NCI-H1436 treated with DMSO at 0.1 percent for 48 hours (cell line): Measurements from ENCODE around the gene USB1.

Source experiments
- DNase-seq: peaks from one replicate; lab custom pipeline; 2025; lab: John Stamatoyannopoulos, UW

USB1 gene

DNA sequence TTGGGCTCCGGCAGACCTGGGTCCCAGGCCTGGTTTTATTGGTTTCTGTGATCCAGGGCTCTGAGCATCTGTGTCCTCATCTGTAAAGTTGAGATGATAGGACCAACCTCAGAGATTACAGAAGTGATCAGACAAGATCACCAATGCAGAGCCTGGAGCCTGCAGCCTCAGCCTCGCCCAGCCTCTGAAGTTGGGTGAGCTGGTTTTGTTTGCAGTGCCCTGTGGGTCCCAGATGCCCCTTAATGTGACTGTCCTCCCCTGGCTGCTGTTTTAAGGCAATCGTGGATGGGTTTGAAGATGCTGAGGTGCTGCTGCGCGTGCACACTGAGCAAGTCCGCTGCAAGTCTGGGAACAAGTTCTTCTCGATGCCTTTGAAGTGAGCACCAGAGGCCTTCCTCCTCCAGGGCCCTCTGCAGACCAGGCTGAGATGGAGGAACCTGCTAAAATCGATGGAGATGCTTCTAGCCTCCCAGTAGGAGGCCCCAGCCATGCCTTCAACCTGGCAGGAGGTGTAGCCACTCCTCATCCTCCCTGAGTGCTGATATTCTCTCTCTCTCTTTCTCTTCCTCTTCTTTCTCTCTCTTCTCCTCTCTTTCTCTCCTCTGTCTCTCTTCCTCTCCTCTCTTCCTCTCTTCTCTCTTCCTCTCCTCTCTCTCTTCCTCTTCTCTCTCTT, 18.8 kb downstream of the USB1 start:
- DNase-seq, result no peak

DNA sequence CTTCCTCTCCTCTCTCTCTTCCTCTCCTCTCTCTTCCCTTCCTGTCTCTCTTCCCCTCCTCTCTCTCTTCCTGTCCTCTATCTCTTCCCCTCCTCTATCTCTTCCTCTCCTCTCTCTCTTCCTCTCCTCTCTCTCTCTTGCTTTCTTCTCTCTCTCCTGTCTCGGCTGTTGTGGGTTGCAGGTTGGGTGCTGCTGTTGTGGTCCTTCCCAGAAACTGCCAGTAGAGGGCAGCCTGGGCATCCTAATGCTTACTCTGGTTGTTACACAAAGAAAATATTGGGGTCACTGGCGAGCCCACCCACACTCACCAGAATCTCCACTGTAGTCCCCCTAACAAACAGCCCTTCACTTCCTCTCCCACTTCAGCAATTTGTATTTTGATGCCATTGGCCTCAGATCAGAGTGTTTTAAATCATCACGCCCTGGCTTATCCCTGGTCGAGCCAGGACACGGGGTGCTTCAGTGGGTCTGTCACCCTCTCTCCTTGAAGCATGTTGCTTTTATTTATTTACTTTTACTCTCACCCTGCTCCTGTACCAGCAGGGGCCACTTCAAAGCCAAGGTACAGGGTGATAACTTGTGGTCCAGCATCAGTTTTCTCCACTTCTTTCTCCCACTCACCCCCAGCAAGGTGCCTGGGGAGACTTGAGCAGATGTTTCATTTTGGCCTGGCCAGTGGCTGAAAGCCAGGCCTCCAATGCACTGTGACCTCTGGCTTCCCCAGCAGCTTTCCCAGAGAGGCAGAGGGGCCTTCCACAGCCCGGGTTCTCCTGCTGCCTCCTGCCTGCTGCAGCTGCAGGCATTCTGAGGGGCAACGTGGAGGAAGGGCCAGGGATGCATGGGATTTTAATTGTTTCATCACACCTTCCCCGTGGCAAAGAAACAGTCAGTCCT, 19.7 kb downstream of the USB1 start:
- no peak for DNase-seq

DNA sequence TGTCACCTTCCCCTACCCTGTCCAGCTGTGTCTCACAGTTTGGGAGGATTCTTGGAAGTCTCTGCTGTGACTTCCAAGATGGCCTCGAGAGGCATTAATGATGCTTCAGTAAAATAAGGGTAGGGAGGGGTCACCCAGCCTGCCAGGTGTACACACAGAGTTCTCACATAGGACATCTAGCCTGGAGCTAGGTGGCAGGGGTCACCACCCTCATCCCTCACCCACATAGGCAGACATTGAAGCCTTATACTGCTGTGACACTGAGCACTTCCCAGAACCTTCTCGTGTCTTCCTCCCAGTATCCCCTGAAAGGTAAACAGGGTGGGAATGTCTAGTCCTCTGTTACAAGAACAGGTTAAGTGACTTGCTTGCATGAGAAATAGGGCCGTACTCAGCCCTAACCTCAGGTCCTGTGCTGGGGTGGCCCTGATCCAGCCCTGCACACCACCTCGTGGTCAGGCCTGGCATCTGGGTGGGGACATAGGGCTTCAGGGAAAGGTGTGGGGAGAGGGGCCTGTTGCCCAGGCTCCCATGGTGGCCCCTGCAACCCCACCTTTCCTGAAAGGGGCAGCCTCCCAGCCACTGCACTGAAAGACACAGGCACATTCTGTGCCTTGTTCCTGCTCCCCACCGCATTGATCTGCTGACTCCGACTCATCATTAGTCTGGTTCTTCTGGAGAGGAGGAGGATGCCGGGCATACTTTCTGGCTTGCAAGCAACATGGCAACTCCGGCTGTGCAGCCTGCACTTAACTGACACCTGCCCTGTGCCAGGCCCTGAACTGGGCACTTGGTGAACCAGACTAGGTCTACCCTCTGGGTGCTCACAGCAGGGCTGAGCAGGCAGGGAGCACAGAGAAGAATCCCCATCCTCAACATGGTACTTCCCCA, 20.7 kb downstream of the USB1 start:
- DNase-seq, result no peak

DNA sequence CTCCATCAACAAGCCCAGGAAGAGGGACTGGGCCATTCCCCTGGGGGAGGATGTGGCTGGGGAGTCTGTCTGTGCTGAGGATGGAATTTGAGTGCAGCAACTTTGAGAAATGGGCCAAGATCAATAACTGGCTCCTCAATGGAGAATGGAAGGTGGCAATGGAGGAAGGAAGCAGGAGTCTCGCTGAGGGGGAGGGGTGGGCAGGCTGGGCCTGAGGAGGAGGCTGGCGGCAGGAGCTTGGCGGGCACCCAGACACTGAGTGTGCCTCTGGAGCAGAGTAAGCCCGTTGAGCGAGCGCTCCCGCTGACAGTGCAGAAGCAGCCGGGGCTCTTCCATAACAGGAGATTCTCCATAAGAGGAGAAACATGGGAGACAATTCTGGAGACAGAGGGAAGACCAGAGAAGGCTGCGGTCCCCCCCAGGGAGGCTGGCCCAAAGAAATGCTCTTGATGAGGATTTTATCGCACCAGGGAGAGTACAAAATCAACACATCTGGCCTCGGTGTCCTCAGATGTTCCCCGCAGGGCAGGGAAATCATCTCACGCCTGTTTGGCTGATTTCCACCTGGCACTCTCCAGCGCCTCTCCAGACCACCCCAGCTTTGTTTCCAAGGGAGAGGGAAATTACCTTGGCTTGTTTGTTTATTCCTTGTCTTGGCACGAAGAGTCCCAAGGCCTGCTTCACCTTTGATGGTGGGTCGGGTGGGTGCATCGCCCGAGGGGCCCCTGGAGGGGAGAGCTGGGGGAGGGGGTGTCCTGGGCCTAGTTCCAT, 21.6 kb downstream of the USB1 start:
- DNase-seq, result no peak

DNA sequence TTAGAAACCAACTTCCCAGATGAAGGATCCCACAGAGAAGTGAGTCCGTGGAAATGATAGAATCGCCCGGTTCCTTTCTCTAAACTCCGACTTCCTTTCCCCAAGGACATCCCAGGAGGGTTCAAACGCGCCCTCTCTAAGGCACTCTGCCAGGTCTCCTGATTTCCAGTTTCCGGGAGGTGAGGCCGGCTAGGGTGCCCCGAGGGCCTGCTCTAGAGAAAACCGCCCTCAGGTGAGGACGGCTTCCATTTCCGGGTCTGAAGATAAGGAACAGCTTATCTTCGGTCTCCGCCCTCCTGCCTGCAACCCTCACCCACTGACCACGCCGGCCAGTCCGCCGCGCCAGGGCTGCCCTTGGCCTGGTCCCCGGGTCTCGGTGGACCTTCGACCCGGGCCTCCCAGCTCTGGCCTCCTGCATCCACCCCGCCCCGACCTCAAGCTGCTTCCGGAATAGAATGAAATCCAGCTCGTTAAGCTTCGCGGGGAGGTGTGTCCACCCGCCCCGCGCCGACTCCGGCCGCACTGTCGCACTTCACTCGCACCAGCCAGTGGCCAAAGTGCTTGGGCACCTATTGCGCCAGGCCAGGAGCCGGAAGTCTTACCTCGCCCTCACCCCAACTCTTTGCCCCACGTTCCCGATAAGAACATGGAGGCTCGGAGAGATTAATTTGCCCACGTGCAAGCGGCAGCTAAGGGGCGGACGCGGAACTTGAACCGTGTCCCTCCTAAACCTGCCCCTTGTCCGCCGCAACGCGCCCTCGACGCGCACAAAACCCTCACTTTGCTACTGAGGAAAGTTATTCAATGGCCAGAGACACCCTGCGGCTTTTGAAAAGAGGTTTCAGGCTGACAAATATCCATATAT, 23.5 kb downstream of the USB1 start:
- DNase-seq, result no peak

DNA sequence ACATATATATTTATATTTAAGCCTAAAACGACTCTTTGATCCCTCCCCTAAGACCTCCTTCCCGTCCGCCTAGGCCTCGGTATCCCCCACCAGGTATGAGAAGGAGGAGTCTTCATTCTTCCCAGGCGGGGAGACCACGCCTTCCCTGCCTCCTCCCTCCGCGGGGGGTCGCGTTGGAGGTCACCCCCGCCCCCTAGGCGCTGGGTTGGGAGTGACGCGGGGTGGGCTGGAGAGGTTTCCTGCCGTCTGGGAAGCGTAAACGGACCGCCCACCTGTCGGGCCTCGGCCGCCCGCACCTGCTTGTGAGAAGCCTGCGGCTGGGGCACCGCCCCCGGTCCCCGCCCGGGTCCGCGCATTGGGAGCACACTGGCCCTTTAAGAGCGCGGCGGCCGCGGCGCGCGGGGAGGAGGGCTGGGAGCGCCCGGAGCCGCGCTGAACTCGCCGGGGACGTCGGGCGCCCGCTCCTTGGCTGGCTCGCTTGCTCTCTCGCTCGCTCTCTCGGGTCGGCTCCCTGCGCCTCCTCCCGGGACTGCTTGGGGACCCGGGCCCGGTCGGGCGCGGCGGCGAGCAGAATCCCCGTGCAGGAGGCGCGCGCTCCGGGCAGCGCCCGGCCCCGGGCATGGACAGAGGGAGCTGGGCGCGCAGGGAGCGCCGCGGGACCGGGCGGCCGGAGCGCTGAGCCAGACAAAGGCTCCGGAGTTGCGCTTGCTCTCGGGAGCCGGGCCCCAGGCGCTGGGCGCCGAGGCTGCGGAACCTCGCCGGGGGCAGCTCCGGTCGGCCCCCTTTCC, 24.3 kb downstream of the USB1 start, which contains the start of gene MMP15:
Gene MMP15 (plus strand): TSS at position 404 of the 788 bp plus-strand sequence. CDS start 597 bp downstream, outside the sequence.
- no peak for DNase-seq

DNA sequence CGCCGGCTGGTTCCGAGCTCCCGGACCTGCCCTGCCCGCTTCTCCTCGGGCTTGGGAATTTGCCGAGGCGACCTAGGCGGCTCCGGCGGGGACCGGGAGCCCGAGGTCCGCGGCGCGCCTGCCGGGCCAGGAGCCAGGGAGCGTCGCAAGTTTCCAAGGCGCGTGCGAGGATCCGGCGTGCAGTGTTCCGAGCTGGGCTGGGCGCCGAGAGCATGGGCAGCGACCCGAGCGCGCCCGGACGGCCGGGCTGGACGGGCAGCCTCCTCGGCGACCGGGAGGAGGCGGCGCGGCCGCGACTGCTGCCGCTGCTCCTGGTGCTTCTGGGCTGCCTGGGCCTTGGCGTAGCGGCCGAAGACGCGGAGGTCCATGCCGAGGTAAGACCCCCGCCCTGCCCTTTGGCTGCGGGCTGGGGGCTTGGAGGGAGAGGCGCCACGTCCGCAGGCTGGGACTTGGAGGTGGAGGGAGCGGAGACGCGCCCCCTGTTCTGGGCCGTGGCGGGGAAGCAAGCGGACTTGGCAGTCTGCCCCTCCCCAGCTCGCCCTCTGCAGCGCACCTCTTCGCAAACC, 25.0 kb downstream of the USB1 start:
- peak; percentile 13 for DNase-seq

DNA sequence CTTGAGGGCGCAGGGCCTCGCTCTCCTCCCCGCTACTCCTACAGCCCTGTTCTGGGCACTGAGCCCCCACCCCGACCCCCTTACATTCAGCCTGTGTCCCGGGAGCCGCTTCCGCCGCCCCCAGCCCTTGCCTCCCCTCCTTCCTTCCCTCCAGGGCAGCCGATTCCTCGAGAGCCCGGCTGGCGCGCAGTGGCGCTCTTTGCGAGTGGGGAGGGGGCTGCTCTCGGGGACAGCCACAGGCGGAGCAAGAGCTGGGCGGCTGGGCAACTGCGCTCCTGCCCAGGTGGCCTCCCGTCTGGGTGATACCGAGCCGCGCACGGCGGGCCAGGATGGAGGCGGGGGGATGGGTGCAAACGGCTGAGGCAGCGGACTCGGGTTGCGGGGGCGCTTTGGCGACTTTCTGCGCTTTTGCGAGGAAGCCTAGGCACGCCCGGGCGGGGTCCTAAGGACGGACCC, 25.5 kb downstream of the USB1 start:
- no peak for DNase-seq

DNA sequence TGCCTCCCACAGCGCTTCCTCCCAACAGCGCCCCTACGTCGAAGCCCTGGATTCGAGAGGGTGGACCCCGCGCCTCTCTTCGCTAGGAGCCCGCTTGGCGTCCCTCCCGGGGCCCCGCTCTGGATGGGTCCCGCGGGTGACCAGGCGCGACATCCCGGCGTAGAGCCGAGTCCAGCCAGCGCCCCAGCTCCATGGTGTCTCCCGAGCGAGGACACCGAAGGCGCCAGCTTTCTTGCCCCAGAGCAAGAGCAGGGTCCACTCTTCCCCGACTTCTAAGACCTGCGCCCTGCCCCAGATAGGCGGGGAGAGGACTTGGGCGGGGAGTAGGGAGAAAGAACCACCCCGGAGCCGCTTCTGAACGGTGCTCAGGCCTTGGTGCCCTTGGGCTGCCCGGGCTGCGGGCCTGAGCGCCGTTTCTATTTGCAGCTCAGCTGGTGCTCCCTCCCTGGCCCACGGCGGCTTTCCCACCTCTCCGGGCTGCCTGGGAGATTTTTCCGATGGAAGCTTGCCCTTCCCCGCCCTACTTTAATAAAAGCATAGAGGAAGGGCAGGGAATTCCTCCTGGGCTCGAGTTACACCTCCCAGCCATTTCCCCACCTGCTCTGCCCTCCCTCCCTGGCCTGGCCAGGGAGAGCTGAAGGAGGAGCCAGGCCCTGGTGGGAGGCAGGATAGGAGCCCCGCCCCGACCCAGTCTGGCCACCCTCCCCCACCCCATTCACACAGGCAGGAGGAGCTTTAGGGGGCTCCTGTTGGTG, 26.1 kb downstream of the USB1 start:
- DNase-seq, result no peak

DNA sequence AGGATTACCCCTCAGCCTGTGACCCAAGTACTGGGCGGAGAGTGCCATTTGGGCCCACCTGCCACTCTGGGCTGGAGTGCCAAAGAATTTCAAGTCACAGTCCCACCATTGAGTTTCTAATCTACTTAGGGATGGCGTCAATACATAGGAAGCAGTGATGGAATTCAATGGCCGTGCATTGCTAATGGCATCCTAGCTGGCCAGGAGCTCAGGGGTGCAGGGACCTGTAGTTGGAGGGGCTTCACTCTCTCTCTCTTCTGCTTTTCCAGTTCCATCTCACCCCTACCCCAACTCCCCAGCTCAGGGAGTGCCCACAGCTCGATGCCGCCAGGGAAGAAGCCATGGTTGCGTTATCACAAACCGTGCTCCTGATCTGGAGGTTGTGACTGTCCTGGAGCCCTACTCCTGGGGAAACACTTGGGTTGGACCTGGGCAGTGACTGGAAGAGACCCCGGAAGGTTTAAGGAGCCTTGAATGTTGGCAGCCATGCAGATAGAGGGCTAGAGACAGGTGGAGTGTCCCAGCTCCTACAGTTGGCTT, 26.8 kb downstream of the USB1 start:
- DNase-seq, result no peak

DNA sequence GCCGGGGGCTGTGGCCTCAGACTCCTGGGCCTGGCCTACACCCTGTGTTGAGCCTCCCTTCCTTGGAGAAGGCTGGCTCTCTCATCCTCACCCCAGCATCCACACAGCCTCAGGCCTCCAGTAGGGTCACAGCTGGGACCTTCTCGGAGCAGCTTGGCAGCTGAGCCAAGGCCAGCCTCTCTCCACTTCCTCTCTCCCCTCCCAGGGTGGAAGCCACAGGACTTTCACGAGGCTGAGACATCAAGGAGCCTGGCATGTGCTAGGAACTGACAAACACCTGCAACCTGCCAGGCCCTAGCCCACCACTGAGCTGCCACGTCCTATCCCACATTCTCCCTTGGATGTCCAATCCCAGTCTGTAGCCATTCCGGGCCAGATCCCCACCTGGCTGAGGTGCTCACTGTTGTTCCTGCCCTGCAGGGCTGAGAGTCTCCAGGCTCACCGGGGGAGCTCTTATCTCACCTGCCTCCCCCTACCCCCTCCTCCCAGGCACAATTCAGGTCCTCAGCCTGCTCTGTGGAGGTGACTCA, 27.4 kb downstream of the USB1 start:
- DNase-seq, result no peak

DNA sequence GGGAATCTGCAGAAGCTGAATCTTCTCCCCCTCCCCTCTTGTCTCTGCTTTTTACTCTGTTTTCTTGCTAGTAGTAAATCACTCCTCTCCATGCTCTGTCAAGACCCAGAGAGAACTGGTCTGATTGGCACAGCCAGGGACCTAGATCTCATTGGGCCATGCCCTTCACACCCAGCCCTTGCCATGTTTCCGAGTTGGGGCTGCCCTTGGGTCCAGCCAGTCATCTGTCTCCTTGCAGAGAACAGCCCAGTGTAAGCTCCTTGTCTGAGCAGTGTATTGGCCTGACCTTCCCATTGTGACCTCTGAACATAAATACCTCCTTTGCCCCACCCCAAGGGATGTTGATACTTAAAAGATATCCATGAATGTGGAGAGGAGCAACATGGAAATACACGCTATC, 28.2 kb downstream of the USB1 start:
- no peak for DNase-seq

DNA sequence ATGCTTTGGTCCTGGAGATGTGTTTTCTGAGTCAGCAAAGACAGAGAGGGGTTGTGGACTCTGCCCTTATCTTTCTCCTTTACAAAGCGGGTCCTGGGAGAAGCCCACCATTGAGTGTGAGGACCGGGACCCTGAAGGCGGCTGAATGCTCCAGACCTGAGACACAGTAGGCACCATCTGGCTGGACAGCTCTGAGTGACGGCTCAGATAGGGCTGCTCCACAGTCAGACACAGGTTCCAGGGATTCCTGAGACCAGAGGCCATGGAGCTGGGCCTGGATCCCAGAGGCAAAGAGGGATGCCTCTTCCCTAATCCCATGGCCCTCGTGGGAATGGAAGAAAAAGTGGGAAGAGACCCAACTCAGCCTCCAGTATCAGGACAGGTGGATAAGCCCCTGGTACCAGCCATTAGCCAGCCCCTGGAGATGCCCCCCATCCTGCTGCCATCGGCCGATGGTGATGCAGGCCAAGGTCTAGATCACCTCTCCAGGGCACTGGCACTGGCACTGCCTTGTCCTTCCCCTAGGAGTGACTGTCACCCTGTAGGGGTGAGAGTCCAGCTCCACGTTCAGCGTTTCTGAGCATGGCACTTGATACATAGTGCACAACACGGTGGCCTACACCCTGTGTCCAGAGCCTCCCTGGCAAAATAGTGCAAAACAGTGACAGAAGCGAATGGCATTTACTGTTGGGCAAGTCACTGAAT, 29.1 kb downstream of the USB1 start:
- DNase-seq, result no peak

DNA sequence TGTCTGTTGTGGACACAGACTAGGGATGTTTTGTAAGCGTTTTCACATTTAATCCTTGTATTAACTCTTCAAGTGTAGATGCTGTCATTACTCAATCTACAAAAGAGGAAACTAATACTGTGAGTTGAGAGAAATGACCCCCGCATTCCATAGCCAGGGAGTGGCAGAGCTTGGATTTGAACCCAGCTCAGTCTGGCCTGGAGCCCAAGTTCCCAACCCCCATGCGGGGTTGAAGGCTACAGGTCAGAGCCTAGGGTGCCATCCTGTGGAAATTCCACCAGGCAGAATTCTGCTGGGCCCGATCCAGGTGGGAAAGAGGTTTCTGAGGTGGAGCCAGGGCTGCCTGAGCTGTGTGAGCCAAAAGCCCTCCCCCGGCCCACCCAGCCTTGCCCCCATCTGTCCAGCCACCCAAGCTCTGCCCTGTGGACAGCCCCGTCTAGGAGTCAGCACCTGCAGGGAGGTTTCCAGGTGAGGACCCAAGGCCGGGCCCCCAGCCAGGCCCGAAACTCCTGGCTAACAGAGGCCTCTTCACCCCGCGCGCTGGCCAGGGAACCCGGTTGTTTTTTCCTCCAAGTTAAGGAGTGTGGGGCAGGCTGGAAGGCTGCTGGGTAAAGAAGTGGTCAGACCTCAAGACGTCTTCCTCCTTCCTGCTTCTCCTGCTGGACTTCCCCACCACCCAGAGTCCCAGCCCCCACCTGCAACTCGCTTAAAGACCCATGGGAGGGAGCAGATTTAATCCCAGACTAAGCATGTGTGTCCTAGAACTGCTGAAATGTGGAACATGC, 30.0 kb downstream of the USB1 start:
- no peak for DNase-seq

DNA sequence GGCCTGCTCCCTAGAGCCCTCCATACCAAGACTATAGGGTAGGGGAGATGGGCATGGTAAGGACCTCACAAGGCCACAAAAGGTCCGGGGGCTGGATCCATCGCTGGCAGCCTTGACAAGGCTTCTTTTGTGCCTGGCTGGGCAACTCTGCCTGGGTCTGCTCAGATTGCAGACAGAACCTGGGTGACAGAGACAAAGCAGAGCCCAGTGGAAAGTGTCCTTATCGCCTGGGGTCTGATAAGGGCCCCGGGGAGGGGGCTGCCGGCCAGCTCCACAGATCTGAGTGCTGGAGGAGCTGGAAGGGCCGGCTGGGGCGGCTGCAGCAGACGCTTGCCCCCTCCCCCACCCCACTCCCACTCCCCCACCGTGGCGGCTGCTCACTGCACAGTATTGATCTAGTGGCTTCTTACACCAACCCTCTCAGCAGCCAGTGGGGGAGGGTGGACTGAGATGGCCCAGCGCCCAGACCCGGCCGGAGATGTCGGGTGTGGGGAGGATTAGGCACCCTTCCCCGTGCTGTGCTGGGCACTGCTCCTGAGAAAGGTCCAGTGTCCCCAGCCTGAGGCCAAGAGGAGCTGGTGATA, 31.6 kb downstream of the USB1 start:
- no peak for DNase-seq

DNA sequence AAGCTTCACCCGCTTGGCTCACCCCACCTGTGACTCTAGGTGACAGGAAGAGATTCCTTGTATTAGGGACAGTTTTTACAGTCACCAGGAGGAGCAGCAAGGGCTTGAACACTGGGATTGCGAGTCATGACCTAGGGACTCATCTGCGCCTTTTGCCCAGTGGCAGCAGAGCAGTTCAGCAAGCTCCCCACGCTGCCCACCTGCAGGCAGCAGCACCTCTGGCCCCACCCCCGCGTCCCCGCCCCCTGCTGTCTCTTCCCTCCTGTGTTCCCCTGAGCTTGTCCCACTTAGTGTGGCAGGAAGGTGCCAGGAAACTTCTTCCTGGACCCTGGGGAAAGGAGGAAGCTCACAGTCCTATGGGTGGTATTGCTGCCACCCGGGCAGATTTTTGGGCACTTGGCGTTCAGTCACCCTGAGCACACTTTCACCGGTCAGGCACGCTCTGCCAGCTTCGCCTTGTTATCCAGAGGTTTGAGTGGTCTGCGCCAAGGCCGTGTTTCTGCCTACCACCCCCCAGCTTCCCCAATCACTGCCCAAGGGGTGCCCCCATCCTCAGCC, 33.0 kb downstream of the USB1 start:
- no peak for DNase-seq
